ENCODE data around the gene UBXN11. TPM values are rescaled to one million over a fixed set of nuclear protein-coding genes. Genes with fewer than 3 reads are reported as not detected.
"Not testable (repeated sequence)": the region's sequence is repeated elsewhere in the genome, so short reads cannot be mapped to it uniquely, and the experiment has no call there.

UBXN11 gene
- total RNA-seq, 1 donor from 2014 or later, result 22.1 TPM

- intact Hi-C loops (cut with micrococcal nuclease), result no loop called here
- no peak overlapping the region for H3K4me3 Mint-ChIP-seq
- H3K9me3 Mint-ChIP-seq, result no peaks in the 10 kb centered on the region
- H3K36me3 Mint-ChIP-seq (ENCODE audit: low read depth), result no peaks in the 10 kb centered on the region
- DNase-seq (ENCODE audit: low spot score), result no peak
- H3K27ac Mint-ChIP-seq, result no peak overlapping the region
- H3K27me3 Mint-ChIP-seq (ENCODE audit: insufficient read depth), result peaks cover 7% of the 10 kb centered on the region
- no peaks in the 10 kb centered on the region for H3K4me1 Mint-ChIP-seq (ENCODE audit: low read depth)
Measured at GRCh38 chr1:26346274-26347033, 40.0 kb upstream of the UBXN11 start.

GRCh38 chr1:26345718-26346117, 39.3 kb upstream of the UBXN11 start:
- no peaks in the 10 kb centered on the region for H3K4me1 Mint-ChIP-seq (ENCODE audit: low read depth)
- no peak overlapping the region for H3K4me3 Mint-ChIP-seq
- H3K27ac Mint-ChIP-seq, result no peak overlapping the region
- no peaks in the 10 kb centered on the region for H3K9me3 Mint-ChIP-seq
- DNase-seq (ENCODE audit: low spot score), result no peak
- intact Hi-C loops (cut with micrococcal nuclease), result no loop called here
- peaks cover 10% of the 10 kb centered on the region for H3K27me3 Mint-ChIP-seq (ENCODE audit: insufficient read depth)
- no peaks in the 10 kb centered on the region for H3K36me3 Mint-ChIP-seq (ENCODE audit: low read depth)

GRCh38 chr1:26344147-26344920, 37.9 kb upstream of the UBXN11 start:
- Mint-ChIP-seq H3K36me3 (ENCODE audit: low read depth) (no peaks in the 10 kb centered on the region), H3K4me1 (ENCODE audit: low read depth) (no peaks in the 10 kb centered on the region), H3K27ac (no peak overlapping the region), H3K4me3 (no peak overlapping the region), H3K9me3 (no peaks in the 10 kb centered on the region), H3K27me3 (ENCODE audit: insufficient read depth) (peaks cover 10% of the 10 kb centered on the region)
- no peak for DNase-seq (ENCODE audit: low spot score)
- intact Hi-C loops (cut with micrococcal nuclease), result no loop called here

- intact Hi-C loops (cut with micrococcal nuclease), result no loop called here
- peaks cover 9% of the 10 kb centered on the region for H3K4me1 Mint-ChIP-seq (ENCODE audit: low read depth)
Measured at GRCh38 chr1:26340047-26340481, 33.6 kb upstream of the UBXN11 start.

GRCh38 chr1:26338670-26339069, 32.2 kb upstream of the UBXN11 start:
- no peak for DNase-seq (ENCODE audit: low spot score)
- H3K4me3 Mint-ChIP-seq, result no peak overlapping the region
- no peaks in the 10 kb centered on the region for H3K36me3 Mint-ChIP-seq (ENCODE audit: low read depth)
- no peaks in the 10 kb centered on the region for H3K9me3 Mint-ChIP-seq
- H3K4me1 Mint-ChIP-seq (ENCODE audit: low read depth), result peaks cover 9% of the 10 kb centered on the region
- H3K27ac Mint-ChIP-seq, result no peak overlapping the region
- intact Hi-C loops (cut with micrococcal nuclease), result no loop called here
- peaks cover 31% of the 10 kb centered on the region for H3K27me3 Mint-ChIP-seq (ENCODE audit: insufficient read depth)

More at GRCh38 chr1:26340047-26340481, 33.6 kb upstream of the UBXN11 start:
- Mint-ChIP-seq H3K4me3 (no peak overlapping the region), H3K9me3 (no peaks in the 10 kb centered on the region), H3K27ac (no peak overlapping the region), H3K27me3 (ENCODE audit: insufficient read depth) (peaks cover 21% of the 10 kb centered on the region), H3K36me3 (ENCODE audit: low read depth) (no peaks in the 10 kb centered on the region)
- DNase-seq (ENCODE audit: low spot score), result no peak

- intact Hi-C loops (cut with micrococcal nuclease), result loop anchor here (2.0 kb wide), 1 partner anchor 17 kb away; the partner anchor contains the start of gene CRYBG2
- Mint-ChIP-seq H3K27ac (no peak overlapping the region), H3K9me3 (no peaks in the 10 kb centered on the region), H3K36me3 (ENCODE audit: low read depth) (no peaks in the 10 kb centered on the region), H3K4me3 (no peak overlapping the region), H3K4me1 (ENCODE audit: low read depth) (peaks cover 9% of the 10 kb centered on the region), H3K27me3 (ENCODE audit: insufficient read depth) (peaks cover 30% of the 10 kb centered on the region)
- no peak for DNase-seq (ENCODE audit: low spot score)
Measured at GRCh38 chr1:26337625-26338024, 31.2 kb upstream of the UBXN11 start.

- Mint-ChIP-seq H3K27me3 (ENCODE audit: insufficient read depth) (peaks cover 28% of the 10 kb centered on the region), H3K4me1 (ENCODE audit: low read depth) (peaks cover 9% of the 10 kb centered on the region), H3K36me3 (ENCODE audit: low read depth) (no peaks in the 10 kb centered on the region), H3K27ac (no peak overlapping the region), H3K4me3 (peak overlapping the region; percentile 33), H3K9me3 (no peaks in the 10 kb centered on the region)
- intact Hi-C loops (cut with micrococcal nuclease), result loop anchor here (2.0 kb wide), 1 partner anchor 18 kb away; the partner anchor contains the start of gene CRYBG2
- no peak for DNase-seq (ENCODE audit: low spot score)
Measured at GRCh38 chr1:26337206-26337535, 30.7 kb upstream of the UBXN11 start.

- no peaks in the 10 kb centered on the region for H3K36me3 Mint-ChIP-seq (ENCODE audit: low read depth)
- H3K27me3 Mint-ChIP-seq (ENCODE audit: insufficient read depth), result peaks cover 27% of the 10 kb centered on the region
- no peak overlapping the region for H3K27ac Mint-ChIP-seq
- DNase-seq (ENCODE audit: low spot score), result peak; percentile 70
- peaks cover 9% of the 10 kb centered on the region for H3K4me1 Mint-ChIP-seq (ENCODE audit: low read depth)
- H3K4me3 Mint-ChIP-seq, result peak overlapping the region; percentile 90
- intact Hi-C loops (cut with micrococcal nuclease), result loop anchor here (1.0 to 2.0 kb wide), 2 partner anchors 18 to 96 kb away; partner anchors contain the start of genes CRYBG2 and DHDDS
- no peaks in the 10 kb centered on the region for H3K9me3 Mint-ChIP-seq
Measured at GRCh38 chr1:26336477-26337205, 30.2 kb upstream of the UBXN11 start.

GRCh38 chr1:26335774-26336476, 29.5 kb upstream of the UBXN11 start:
- no peaks in the 10 kb centered on the region for H3K9me3 Mint-ChIP-seq
- peak overlapping the region; percentile 90 for H3K4me3 Mint-ChIP-seq
- H3K4me1 Mint-ChIP-seq (ENCODE audit: low read depth), result peaks cover 9% of the 10 kb centered on the region
- DNase-seq (ENCODE audit: low spot score), result no peak
- no peaks in the 10 kb centered on the region for H3K36me3 Mint-ChIP-seq (ENCODE audit: low read depth)
- peaks cover 23% of the 10 kb centered on the region for H3K27me3 Mint-ChIP-seq (ENCODE audit: insufficient read depth)
- no peak overlapping the region for H3K27ac Mint-ChIP-seq
- intact Hi-C loops (cut with micrococcal nuclease), result loop anchor here (1.0 to 2.0 kb wide), 2 partner anchors 19 to 96 kb away; partner anchors contain the start of genes CRYBG2 and DHDDS

GRCh38 chr1:26333312-26333711, 26.9 kb upstream of the UBXN11 start:
- H3K27ac Mint-ChIP-seq; intact Hi-C loops (cut with micrococcal nuclease): not testable (repeated sequence)

GRCh38 chr1:26330276-26330675, 23.8 kb upstream of the UBXN11 start:
- intact Hi-C loops (cut with micrococcal nuclease), result no loop called here
- no peak overlapping the region for H3K4me3 Mint-ChIP-seq
- no peak for DNase-seq (ENCODE audit: low spot score)
- peaks cover 11% of the 10 kb centered on the region for H3K27me3 Mint-ChIP-seq (ENCODE audit: insufficient read depth)
- no peaks in the 10 kb centered on the region for H3K9me3 Mint-ChIP-seq
- no peak overlapping the region for H3K27ac Mint-ChIP-seq
- peaks cover under 1% of the 10 kb centered on the region for H3K4me1 Mint-ChIP-seq (ENCODE audit: low read depth)
- peaks cover 2% of the 10 kb centered on the region for H3K36me3 Mint-ChIP-seq (ENCODE audit: low read depth)

More at GRCh38 chr1:26333312-26333711, 26.9 kb upstream of the UBXN11 start:
- H3K4me1 Mint-ChIP-seq (ENCODE audit: low read depth); H3K4me3 Mint-ChIP-seq; H3K9me3 Mint-ChIP-seq; H3K36me3 Mint-ChIP-seq (ENCODE audit: low read depth); DNase-seq (ENCODE audit: low spot score): not testable (repeated sequence)
- H3K27me3 Mint-ChIP-seq (ENCODE audit: insufficient read depth), result peaks cover 22% of the 10 kb centered on the region

GRCh38 chr1:26329380-26329779, 22.9 kb upstream of the UBXN11 start:
- H3K4me1 Mint-ChIP-seq (ENCODE audit: low read depth); DNase-seq (ENCODE audit: low spot score); H3K27ac Mint-ChIP-seq; H3K27me3 Mint-ChIP-seq (ENCODE audit: insufficient read depth); intact Hi-C loops (cut with micrococcal nuclease); H3K4me3 Mint-ChIP-seq; H3K9me3 Mint-ChIP-seq; H3K36me3 Mint-ChIP-seq (ENCODE audit: low read depth): not testable (repeated sequence)
